Panc1 (cell line): ENCODE data around the gene VAMP2. TPM values are rescaled to one million over a fixed set of nuclear protein-coding genes. Genes with fewer than 3 reads are reported as not detected.

ENCODE experiments used
- ATAC-seq: fragments of 200-7000 bp; cut with Tn5 transposase; 2 replicates; pipeline ENCODE4 v1.9.1; 2020; ENCODE audit warnings: mild to moderate bottlenecking, moderate library complexity
- BruUV-seq: library from RNA; stranded (reverse); fragments of 400-500 nt; replicated peaks from 2 replicates; lab custom pipeline; 2021; lab: Mats Ljungman, UMichigan
- CTCF ChIA-PET: fragments of 300-600 bp; sonication (Branson Sonifier 250); formaldehyde crosslinking; loops from one replicate; lab custom pipeline; 2022; ENCODE audit warnings: antibody characterized with exemption; lab: Charles Lee
- POLR2A ChIA-PET: fragments of 300-600 bp; sonication (Branson Sonifier 250); formaldehyde crosslinking; loops from one replicate; lab custom pipeline; 2022; ENCODE audit warnings: antibody characterized with exemption; lab: Charles Lee
- DNase-seq: peaks from one replicate; pipeline ENCODE4 v3.0.0-alpha.2; 2010; ENCODE audit warnings: low read depth, low spot score
- H3K27ac ChIP-seq: 2 replicates; pipeline ENCODE4 v1.5.1; 2011; ENCODE audit warnings: mild to moderate bottlenecking, low read length, inconsistent platforms
- H3K27me3 ChIP-seq: fragments of 200-500 bp; sonication (Bioruptor generic); 2 replicates; pipeline ENCODE4 v1.6.0; 2014; ENCODE audit warnings: low read length, inconsistent platforms; ENCODE audit not compliant: control insufficient read depth, insufficient read depth
- H3K36me3 ChIP-seq: fragments of 200-500 bp; sonication (Bioruptor generic); 2 replicates; pipeline ENCODE4 v1.5.1; 2014; ENCODE audit warnings: inconsistent platforms, mild to moderate bottlenecking, low read length, moderate library complexity; ENCODE audit not compliant: control insufficient read depth, insufficient read depth
- H3K4me1 ChIP-seq: 2 replicates; pipeline ENCODE4 v1.5.1; 2011; ENCODE audit warnings: inconsistent platforms, mild to moderate bottlenecking, low read length, moderate library complexity; ENCODE audit not compliant: control insufficient read depth, insufficient read depth
- H3K4me3 ChIP-seq, 2 experiments: 2 replicates each; pipeline ENCODE4 v1.5.1; 2011 to 2012; ENCODE audit warnings: low read depth in 2 of 2, low read length in 2 of 2, mild to moderate bottlenecking in 2 of 2, inconsistent platforms in 1 of 2, moderate library complexity in 1 of 2
- H3K9me3 ChIP-seq: fragments of 200-500 bp; sonication (Bioruptor generic); 2 replicates; pipeline ENCODE4 v1.5.1; 2014; ENCODE audit warnings: low read depth, mild to moderate bottlenecking, inconsistent platforms, low read length, moderate library complexity; ENCODE audit not compliant: control insufficient read depth, insufficient read depth
- CTCF ChIP-seq: fragments of 450-650 bp; IDR thresholded peaks from 2 replicates; pipeline ENCODE4 v1.5.1; 2017; ENCODE audit warnings: mild to moderate bottlenecking
- POLR2AphosphoS5 ChIP-seq: IDR thresholded peaks from 2 replicates; pipeline ENCODE4 v1.6.1; 2012; ENCODE audit warnings: mild to moderate bottlenecking, low read depth, low read length, moderate library complexity
- REST ChIP-seq, 2 experiments: IDR thresholded peaks; 2 replicates each; pipeline ENCODE4 v1.6.1; 2011 to 2012; ENCODE audit warnings: low read depth in 2 of 2, control low read depth in 1 of 2, low read length in 1 of 2, mild to moderate bottlenecking in 1 of 2, moderate library complexity in 1 of 2; ENCODE audit not compliant: insufficient read depth in 1 of 2
- SIN3A ChIP-seq: IDR thresholded peaks from 2 replicates; pipeline ENCODE4 v1.6.1; 2012; ENCODE audit warnings: low read depth, mild to moderate bottlenecking, low read length, moderate library complexity, borderline replicate concordance; ENCODE audit not compliant: insufficient read depth
- TCF7L2 ChIP-seq: IDR thresholded peaks from 2 replicates; pipeline ENCODE4 v1.6.1; 2011; ENCODE audit warnings: mild to moderate bottlenecking, low read depth, low read length, inconsistent platforms
- in situ Hi-C: cut with HindIII; loops from 2 replicates; pipeline ENCODE4 v1.10.0; 2016; ENCODE audit warnings: low sequenced_read_pairs, low pct_unique_long_range_greater_than_20kb
- intact Hi-C: fragments of 100-400 bp; cut with micrococcal nuclease; formaldehyde crosslinking; loops from one replicate; pipeline ENCODE4 v1.10.0; 2022; ENCODE audit not compliant: unreplicated experiment
- total RNA-seq: library from RNA; stranded (reverse); gene quantifications from one replicate; pipeline ENCODE4 v1.2.1, GENCODE V29; 2021; ENCODE audit not compliant: unreplicated experiment

Gene VAMP2
- total RNA-seq, 1 experiment from 2014 or later, result 28.6 TPM

GRCh38 chr17:8125947-8126490 is 36.7 kb downstream of the VAMP2 start:
- no peaks in the 10 kb centered on the region for H3K27me3 ChIP-seq
- intact Hi-C loops (loop anchor here (10.0 kb wide), 1 partner anchor 99 kb away; no protein-coding TSS in a partner anchor), in situ Hi-C loops (no loop called here)
- no peak overlapping the region for H3K27ac ChIP-seq
- ChIA-PET POLR2A (no interaction called here), CTCF (no interaction called here)
- H3K36me3 ChIP-seq, result no peaks in the 10 kb centered on the region
- H3K9me3 ChIP-seq, result no peaks in the 10 kb centered on the region
- no TSS peak for BruUV-seq
- DNase-seq (no peak), ATAC-seq (peak; percentile 1)
- TF ChIP-seq POLR2AphosphoS5 (no peak), TCF7L2 (no peak), SIN3A (no peak), CTCF (no peak), REST (IDR thresholded peaks at IDR 0.05; ENCODE audit: insufficient read depth in 1 of 2, low read depth in 2 of 2, low read length in 1 of 2) (no peak)
- peaks cover 7% of the 10 kb centered on the region for H3K4me1 ChIP-seq
- H3K4me3 ChIP-seq, result peak overlapping the region; percentile 60 to 92

- ATAC-seq (no peak; the same call in 1 of the 2 replicates), DNase-seq (no peak)
- POLR2A ChIA-PET, result no interaction called here
- Histone ChIP-seq H3K27me3 (no peaks in the 10 kb centered on the region), H3K4me3 (peak overlapping the region; percentile 60 to 92), H3K4me1 (peaks cover 7% of the 10 kb centered on the region), H3K27ac (no peak overlapping the region), H3K9me3 (no peaks in the 10 kb centered on the region), H3K36me3 (no peaks in the 10 kb centered on the region)
- intact Hi-C loops (loop anchor here (10.0 kb wide), 1 partner anchor 99 kb away; no protein-coding TSS in a partner anchor), in situ Hi-C loops (no loop called here)
- CTCF ChIA-PET, result no interaction called here
- BruUV-seq, result no TSS peak
- TF ChIP-seq SIN3A, result no peak
- peak; percentile 76 for TF ChIP-seq POLR2AphosphoS5
These were observed 37.4 kb downstream of the VAMP2 start for GRCh38 chr17:8125154-8125946.
